ENCODE measurements around the gene LARP1.
"Not testable (repeated sequence)": the region's sequence is repeated elsewhere in the genome, so short reads cannot be mapped to it uniquely, and the experiment has no call there.

The LARP1 gene

GRCh38 chr5:154755361-154756008, at the start of gene LARP1:
Gene LARP1 (plus strand): TSS chr5:154755377. CDS start chr5:154755758, 381 bp downstream.
- DNase-seq: no peak

DNA sequence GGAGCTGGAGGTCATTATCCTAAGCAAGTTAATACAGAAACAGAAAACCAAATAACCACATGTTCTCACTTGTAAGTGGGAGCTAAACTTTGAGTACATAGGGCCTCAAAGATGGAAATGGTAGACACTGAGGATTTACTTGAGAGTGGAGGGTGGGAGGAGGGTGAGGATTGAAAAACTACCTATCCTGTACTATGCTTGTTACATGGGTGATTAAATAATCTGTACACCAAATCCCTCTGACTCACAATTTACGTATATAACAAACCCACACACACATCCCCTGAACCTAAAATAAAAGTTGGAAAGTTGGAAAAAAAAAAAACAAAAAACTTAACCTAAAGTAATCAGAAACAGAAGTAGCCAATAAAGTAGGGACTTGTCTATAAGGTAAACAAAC, 48.8 kb upstream of the LARP1 start:
- no peak for DNase-seq

GRCh38 chr5:154707641-154708040, 47.5 kb upstream of the LARP1 start:
- no peak for DNase-seq

GRCh38 chr5:154708207-154708606, 47.0 kb upstream of the LARP1 start:
- DNase-seq: no peak

DNA sequence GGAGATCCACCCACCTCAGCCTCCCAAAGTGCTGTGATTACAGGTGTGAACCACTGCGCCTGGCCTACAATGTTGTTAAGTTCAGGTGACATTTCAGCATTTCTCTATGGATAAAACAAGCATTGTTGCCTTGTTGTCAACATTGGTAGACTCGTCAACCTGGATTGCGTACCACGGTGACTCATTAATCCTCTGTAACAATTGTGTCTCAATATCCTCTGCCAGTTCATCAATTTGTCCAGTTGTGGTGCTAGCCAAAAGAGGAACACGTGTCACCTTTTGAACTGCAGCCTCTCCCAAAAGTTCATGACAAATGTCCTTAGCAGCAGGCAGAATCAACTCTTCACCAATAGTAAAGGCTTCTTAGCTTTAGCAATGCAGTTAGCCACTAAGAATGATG, 46.3 kb upstream of the LARP1 start:
- no peak for DNase-seq

GRCh38 chr5:154709368-154710305, 45.5 kb upstream of the LARP1 start:
- no peak for DNase-seq

- no peak for DNase-seq
Measured at GRCh38 chr5:154712518-154713437, 42.4 kb upstream of the LARP1 start.

GRCh38 chr5:154713615-154714125, 41.5 kb upstream of the LARP1 start:
- no peak for DNase-seq

DNA sequence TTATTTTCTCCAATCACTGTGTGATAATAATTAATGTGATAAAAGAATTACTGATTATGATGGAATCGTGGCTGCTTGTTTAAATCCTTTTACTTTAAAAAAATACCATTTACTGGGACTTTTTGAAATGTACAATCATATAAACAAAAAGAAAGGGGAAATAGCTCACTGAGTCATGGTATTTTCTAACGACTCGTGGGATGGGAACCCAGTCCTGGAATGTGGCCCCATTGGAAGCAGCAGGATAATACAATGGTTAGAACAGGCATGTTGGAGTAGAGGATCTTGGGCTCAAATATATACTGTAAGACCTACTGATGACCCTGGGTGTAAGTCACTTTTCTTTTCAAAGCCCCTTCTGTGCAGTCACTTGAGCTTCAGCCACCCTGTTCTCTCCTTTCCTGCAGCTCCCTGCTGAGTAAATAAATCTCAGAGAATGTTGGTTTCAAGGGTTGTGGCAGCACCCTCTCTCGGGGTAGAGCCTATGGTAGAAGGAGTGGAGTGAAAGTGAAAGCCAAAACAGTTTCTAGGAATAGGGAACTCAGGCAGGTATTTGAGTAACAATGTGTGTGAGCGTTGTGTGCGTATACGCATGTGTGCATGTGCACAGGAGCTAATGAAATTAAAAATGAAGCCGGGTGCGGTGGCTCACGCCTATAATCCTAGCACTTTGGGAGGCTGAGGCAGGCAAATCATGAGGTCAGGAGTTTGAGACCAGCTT, 40.8 kb upstream of the LARP1 start:
- no peak for DNase-seq

- DNase-seq: no peak
Measured at GRCh38 chr5:154721481-154722058, 33.6 kb upstream of the LARP1 start.

- no peak for DNase-seq
Measured at GRCh38 chr5:154722097-154722496, 33.1 kb upstream of the LARP1 start.

DNA sequence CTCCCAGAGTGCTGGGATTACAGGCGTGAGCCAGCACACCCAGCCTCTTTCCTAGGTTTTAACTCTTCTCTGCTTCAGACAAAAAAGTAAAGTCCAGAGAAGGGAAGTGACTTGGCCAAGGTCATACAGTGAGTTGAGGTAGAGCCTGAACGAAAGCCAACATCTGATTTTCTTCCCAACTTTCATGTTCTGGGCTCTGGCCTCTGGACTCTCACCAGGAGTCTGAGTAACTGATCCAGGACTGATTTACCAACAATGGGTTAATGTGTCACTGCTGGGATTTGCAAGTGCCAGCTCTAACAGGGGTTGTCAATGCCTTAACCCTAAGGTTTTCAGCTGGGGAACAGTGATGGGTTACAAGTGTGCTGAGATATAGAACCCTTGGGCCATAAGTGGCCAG, 32.2 kb upstream of the LARP1 start:
- no peak for DNase-seq

GRCh38 chr5:154723740-154724505, 31.3 kb upstream of the LARP1 start:
- DNase-seq: no peak

GRCh38 chr5:154727361-154727760, 27.8 kb upstream of the LARP1 start:
- no peak for DNase-seq

DNA sequence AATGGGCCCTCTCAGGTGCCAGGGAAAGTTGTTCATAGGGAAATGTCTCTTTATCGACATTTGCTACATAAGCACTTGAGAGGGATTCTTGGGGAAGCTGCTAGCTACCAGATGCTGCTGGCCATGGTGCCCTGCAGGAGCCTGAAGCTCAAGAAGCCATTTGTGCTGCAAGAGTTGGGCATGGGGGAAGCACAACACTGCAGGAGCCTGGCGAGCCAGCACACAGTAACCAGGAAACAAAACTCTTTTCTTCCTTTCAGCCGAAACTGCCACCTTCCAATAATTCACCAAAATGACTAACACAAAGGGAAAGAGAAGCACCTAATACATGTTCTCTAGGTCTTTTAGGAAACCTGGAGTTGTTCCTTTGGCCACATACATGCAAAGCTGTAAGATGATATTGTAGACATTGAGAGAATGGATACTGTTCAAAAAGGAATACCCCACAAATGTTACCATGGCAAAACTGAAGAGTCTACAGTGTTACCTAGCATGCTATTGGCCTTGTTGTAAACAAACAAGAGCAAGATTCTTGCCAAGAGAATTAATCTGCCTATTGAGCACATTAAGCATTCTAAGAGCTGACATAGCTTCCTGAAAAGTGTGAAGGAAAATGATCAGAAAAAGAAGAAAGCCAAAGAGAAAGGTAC, 26.1 kb upstream of the LARP1 start:
- no peak for DNase-seq

- no peak for DNase-seq
Measured at GRCh38 chr5:154729613-154730012, 25.6 kb upstream of the LARP1 start.

DNA sequence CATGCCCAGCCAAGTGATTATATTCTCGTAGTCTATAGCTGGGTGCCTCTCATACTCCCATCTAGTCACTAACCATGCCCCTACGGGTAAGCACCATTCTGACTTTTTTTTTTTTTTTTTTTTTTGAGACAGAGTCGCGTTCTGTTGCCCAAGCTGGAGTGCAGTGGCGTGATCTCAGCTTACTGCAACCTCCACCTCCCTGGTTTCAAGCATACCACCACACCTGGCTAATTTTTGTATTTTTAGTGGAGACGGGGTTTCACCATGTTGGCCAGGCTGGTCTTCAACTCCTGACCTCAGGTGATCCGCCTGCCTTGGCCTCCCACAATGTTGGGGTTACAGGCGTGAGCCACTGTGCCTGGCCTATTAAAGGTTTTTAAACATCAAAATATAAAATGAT, 24.4 kb upstream of the LARP1 start:
- not testable (repeated sequence) for DNase-seq

DNA sequence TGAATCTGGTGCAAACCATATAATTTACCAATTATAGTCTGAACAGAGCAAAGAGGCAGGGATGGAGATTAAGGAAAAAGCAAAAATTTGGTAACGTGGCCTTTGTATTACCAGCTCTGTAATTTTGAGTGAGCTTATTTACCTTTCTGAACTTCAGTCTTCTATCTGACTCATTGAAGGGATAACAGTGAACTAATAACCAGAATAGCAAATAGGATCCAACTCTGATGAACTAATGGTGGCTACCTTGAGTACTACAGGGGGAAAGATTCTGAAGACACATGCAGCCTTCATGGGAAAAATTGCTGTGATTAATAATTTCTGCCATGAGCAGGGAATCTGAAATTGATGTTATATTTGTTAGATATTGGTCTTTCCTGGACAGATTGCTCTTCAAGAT, 23.0 kb upstream of the LARP1 start:
- no peak for DNase-seq

DNA sequence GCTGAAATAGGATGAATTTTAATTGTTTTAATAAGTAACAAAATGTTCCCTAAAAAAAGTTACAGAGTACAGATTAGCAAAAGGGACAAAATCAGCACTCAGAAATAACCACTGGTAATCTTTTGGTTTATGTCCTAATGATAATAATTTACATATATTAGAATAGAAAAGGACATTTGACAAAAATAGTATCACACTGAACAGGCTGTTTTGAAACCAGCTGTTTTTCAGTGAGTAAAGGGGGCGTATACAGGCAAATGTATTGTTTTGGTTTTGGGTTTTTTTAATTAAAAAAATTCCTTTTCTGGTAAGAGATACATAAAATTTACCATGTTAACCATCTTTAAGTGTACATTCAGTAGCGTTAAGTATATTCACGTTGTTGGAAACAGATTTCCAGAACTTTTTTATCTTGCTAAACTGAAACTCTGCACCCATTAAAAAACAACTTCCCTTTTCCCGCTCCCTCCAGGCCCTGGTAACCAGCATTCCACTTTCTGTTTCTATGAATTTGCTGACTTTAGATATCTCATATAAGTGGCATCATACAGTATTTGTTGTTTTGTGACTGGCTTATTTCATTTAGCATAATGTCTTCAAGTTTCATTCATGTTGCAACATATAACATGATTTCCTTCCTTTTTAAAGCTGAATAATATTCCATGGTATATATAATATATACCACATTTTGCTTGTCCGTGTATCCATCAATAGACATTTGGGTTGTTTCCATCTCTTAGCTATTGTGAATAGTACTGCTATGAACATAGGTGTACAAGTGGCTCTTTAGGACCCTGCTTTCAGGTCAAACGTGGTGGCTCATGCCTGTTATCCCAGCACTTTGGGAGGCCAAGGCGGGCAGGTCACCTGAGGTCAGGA, 20.6 kb upstream of the LARP1 start:
- DNase-seq: no peak

All from SHP77 treated with DMSO at 0.1 percent for 48 hours (cell line).